Vagina (tissue), 2 donors: Measurements from ENCODE around the gene CLSTN1. TPM values are rescaled to one million over a fixed set of nuclear protein-coding genes. Genes with fewer than 3 reads are reported as not detected.

Experiments
- DNase-seq, 2 donors: peaks; one replicate each; pipeline ENCODE4 v3.0.0-alpha.2; 2017; ENCODE audit errors: extremely low spot score in 2 of 2
- H3K27ac ChIP-seq: fragments of 200-600 bp; sonication (generic); one replicate; pipeline ENCODE4 v1.5.1; 2019
- H3K27me3 ChIP-seq: fragments of 200-600 bp; sonication (generic); one replicate; pipeline ENCODE4 v1.5.1; 2019
- H3K36me3 ChIP-seq, 2 donors: fragments of 200-600 bp; sonication (generic); one replicate each; pipeline ENCODE4 v1.5.1; 2017 to 2019
- H3K4me1 ChIP-seq: fragments of 200-600 bp; sonication (generic); one replicate; pipeline ENCODE4 v1.5.1; 2019
- H3K4me3 ChIP-seq, 2 donors: fragments of 200-600 bp; sonication (generic); 1 replicate in 1 of 2; 2 replicates in 1 of 2; pipeline ENCODE4 v1.5.1; 2016 to 2019
- H3K9me3 ChIP-seq: fragments of 200-600 bp; sonication (generic); one replicate; pipeline ENCODE4 v1.5.1; 2019
- CTCF ChIP-seq, 3 experiments: fragments of 450-650 bp in 2 of 3; fragments of 200-600 bp in 1 of 3; sonication (generic) in 1 of 3; IDR thresholded peaks; one replicate each; pipeline ENCODE4 v1.5.1; 2017 to 2019; ENCODE audit warnings: antibody characterized with exemption in 3 of 3, mild to moderate bottlenecking in 2 of 3, moderate library complexity in 2 of 3
- POLR2A ChIP-seq, 2 donors: fragments of 450-650 bp; IDR thresholded peaks; one replicate each; pipeline ENCODE4 v1.6.1; 2017; ENCODE audit warnings: antibody characterized with exemption in 2 of 2, mild to moderate bottlenecking in 2 of 2, moderate library complexity in 2 of 2
- POLR2AphosphoS5 ChIP-seq, 2 donors: sonication (generic); formaldehyde crosslinking; IDR thresholded peaks; one replicate each; pipeline ENCODE4 v1.9.0; 2017; ENCODE audit warnings: antibody characterized with exemption in 2 of 2, mild to moderate bottlenecking in 2 of 2, low read depth in 1 of 2; ENCODE audit not compliant: insufficient read depth in 1 of 2
- intact Hi-C: fragments of 100-400 bp; cut with DNase I; formaldehyde crosslinking; loops from one replicate; pipeline ENCODE4 v1.15.1; 2023
- total RNA-seq: library from RNA; depleted of rRNA; stranded (reverse); fragments of >200 nt; gene quantifications from one replicate; pipeline ENCODE4 v1.2.3, GENCODE V29; 2016

Gene CLSTN1
- total RNA-seq, 1 donor from 2014 or later: 96.5 TPM

- no peak overlapping the region for H3K27ac ChIP-seq
- no peaks in the 10 kb centered on the region for H3K9me3 ChIP-seq
- H3K36me3 ChIP-seq: peaks cover 0 to 12% of the 10 kb centered on the region in 2 donors
- peaks cover 6% of the 10 kb centered on the region for H3K4me1 ChIP-seq
- intact Hi-C loops: no loop called here
- no peak overlapping the region for H3K4me3 ChIP-seq
- TF ChIP-seq CTCF (IDR thresholded peaks at IDR 0.05) (no peak), POLR2A (IDR thresholded peaks at IDR 0.05) (no peak), POLR2AphosphoS5 (IDR thresholded peaks at IDR 0.05; ENCODE audit: insufficient read depth in 1 of 2, low read depth in 1 of 2) (no peak)
- DNase-seq: no peak
- H3K27me3 ChIP-seq: no peaks in the 10 kb centered on the region
Observed at GRCh38 chr1:9774712-9775679, 48.8 kb downstream of the CLSTN1 start.

GRCh38 chr1:9770298-9770697 is 53.5 kb downstream of the CLSTN1 start:
- TF ChIP-seq POLR2AphosphoS5 (IDR thresholded peaks at IDR 0.05; ENCODE audit: insufficient read depth in 1 of 2, low read depth in 1 of 2) (no peak), CTCF (IDR thresholded peaks at IDR 0.05) (no peak), POLR2A (IDR thresholded peaks at IDR 0.05) (no peak)
- no peaks in the 10 kb centered on the region for H3K27me3 ChIP-seq
- no peak overlapping the region for H3K4me3 ChIP-seq
- DNase-seq: no peak
- intact Hi-C loops: no loop called here
- H3K27ac ChIP-seq: no peak overlapping the region
- peaks cover 0 to 12% of the 10 kb centered on the region in 2 donors for H3K36me3 ChIP-seq
- peaks cover 18% of the 10 kb centered on the region for H3K4me1 ChIP-seq
- H3K9me3 ChIP-seq: no peaks in the 10 kb centered on the region

- peaks cover 0 to 12% of the 10 kb centered on the region in 2 donors for H3K36me3 ChIP-seq
- no peaks in the 10 kb centered on the region for H3K27me3 ChIP-seq
- no peak overlapping the region for H3K4me3 ChIP-seq
- H3K4me1 ChIP-seq: peaks cover 18% of the 10 kb centered on the region
- no peak overlapping the region for H3K27ac ChIP-seq
- intact Hi-C loops: no loop called here
- H3K9me3 ChIP-seq: no peaks in the 10 kb centered on the region
- TF ChIP-seq POLR2A (IDR thresholded peaks at IDR 0.05): no peak
- TF ChIP-seq CTCF (IDR thresholded peaks at IDR 0.05): no peak
- no peak for TF ChIP-seq POLR2AphosphoS5 (IDR thresholded peaks at IDR 0.05; ENCODE audit: insufficient read depth in 1 of 2, low read depth in 1 of 2)
- DNase-seq: no peak
Observed at GRCh38 chr1:9768983-9769382, 54.8 kb downstream of the CLSTN1 start.

- Histone ChIP-seq H3K4me3 (no peak overlapping the region), H3K9me3 (no peaks in the 10 kb centered on the region), H3K4me1 (peaks cover 18% of the 10 kb centered on the region), H3K36me3 (peaks cover 0 to 11% of the 10 kb centered on the region in 2 donors), H3K27ac (no peak overlapping the region), H3K27me3 (no peaks in the 10 kb centered on the region)
- DNase-seq: no peak
- TF ChIP-seq CTCF (IDR thresholded peaks at IDR 0.05) (no peak), POLR2AphosphoS5 (IDR thresholded peaks at IDR 0.05; ENCODE audit: insufficient read depth in 1 of 2, low read depth in 1 of 2) (no peak)
- intact Hi-C loops: no loop called here
Observed at GRCh38 chr1:9767964-9768668, 55.6 kb downstream of the CLSTN1 start.
